WTC11 (cell line): ENCODE results near the gene SRMS. TPM values are rescaled to one million over a fixed set of nuclear protein-coding genes. Genes with fewer than 3 reads are reported as not detected.
A peak's percentile ranks its signal among the peaks of the same experiment; 100 is the strongest.

Experiments used
- ATAC-seq: fragments of 200-7000 bp; cut with Tn5 transposase; 2 replicates; pipeline ENCODE4 v1.10.0; 2021; ENCODE audit warnings: mild to moderate bottlenecking, moderate library complexity
- CTCF ChIA-PET: fragments of 300-600 bp; sonication (Branson Sonifier 250); formaldehyde crosslinking; loops from one replicate; lab custom pipeline; 2021; ENCODE audit warnings: antibody characterized with exemption; lab: Charles Lee
- POLR2A ChIA-PET: fragments of 350-600 bp; sonication (Branson Sonifier 250); formaldehyde crosslinking; loops from one replicate; lab custom pipeline; 2021; ENCODE audit warnings: antibody characterized with exemption; lab: Charles Lee
- DNase-seq: peaks from one replicate; pipeline ENCODE4 v3.0.0; 2021; ENCODE audit warnings: low spot score
- H3K27ac Mint-ChIP-seq: 2 replicates; pipeline ENCODE4 v1.8.0; 2021; ENCODE audit warnings: mixed read lengths
- H3K27me3 Mint-ChIP-seq: 2 replicates; pipeline ENCODE4 v1.8.0; 2021; ENCODE audit warnings: low read depth, mild to moderate bottlenecking, moderate library complexity, mixed read lengths
- H3K36me3 Mint-ChIP-seq: 2 replicates; pipeline ENCODE4 v1.8.0; 2021; ENCODE audit warnings: mixed read lengths
- H3K4me1 Mint-ChIP-seq: 2 replicates; pipeline ENCODE4 v1.8.0; 2022; ENCODE audit warnings: mixed read lengths
- H3K4me3 Mint-ChIP-seq: 2 replicates; pipeline ENCODE4 v1.8.0; 2021; ENCODE audit warnings: mild to moderate bottlenecking, moderate library complexity, mixed read lengths
- H3K9me3 Mint-ChIP-seq: 2 replicates; pipeline ENCODE4 v1.8.0; 2021; ENCODE audit warnings: mixed read lengths
- ATF6 ChIP-seq: sonication (generic); formaldehyde crosslinking; IDR thresholded peaks from 2 replicates; pipeline ENCODE4 v1.8.1; 2023; ENCODE audit warnings: mild to moderate bottlenecking, missing genetic modification reagents
- CREB1 ChIP-seq: sonication (generic); formaldehyde crosslinking; IDR thresholded peaks from 2 replicates; pipeline ENCODE4 v1.8.0; 2023; ENCODE audit warnings: mild to moderate bottlenecking, missing genetic modification reagents
- CREM ChIP-seq: sonication (generic); formaldehyde crosslinking; IDR thresholded peaks from 2 replicates; pipeline ENCODE4 v1.8.1; 2022; ENCODE audit warnings: mild to moderate bottlenecking, missing genetic modification reagents, moderate library complexity
- ELF4 ChIP-seq: sonication (generic); formaldehyde crosslinking; IDR thresholded peaks from 2 replicates; pipeline ENCODE4 v1.8.1; 2022; ENCODE audit warnings: low read depth, mild to moderate bottlenecking, moderate library complexity, missing genetic modification reagents
- ETV6 ChIP-seq: sonication (generic); formaldehyde crosslinking; IDR thresholded peaks from 2 replicates; pipeline ENCODE4 v1.8.1; 2022; ENCODE audit warnings: mild to moderate bottlenecking, missing genetic modification reagents
- GABPB1 ChIP-seq: sonication (generic); formaldehyde crosslinking; IDR thresholded peaks from 2 replicates; pipeline ENCODE4 v1.8.1; 2023; ENCODE audit warnings: mild to moderate bottlenecking, missing genetic modification reagents
- MAX ChIP-seq: sonication (generic); formaldehyde crosslinking; IDR thresholded peaks from 2 replicates; pipeline ENCODE4 v1.8.0; 2022; ENCODE audit warnings: mild to moderate bottlenecking, missing genetic modification reagents
- MYBL2 ChIP-seq: sonication (generic); formaldehyde crosslinking; IDR thresholded peaks from 2 replicates; pipeline ENCODE4 v1.8.1; 2023; ENCODE audit warnings: mild to moderate bottlenecking, moderate library complexity, missing genetic modification reagents
- NFATC4 ChIP-seq: fragments of 250-450 bp; sonication (Bioruptor Pico); IDR thresholded peaks from 2 replicates; pipeline ENCODE4 v1.9.0; 2021; ENCODE audit warnings: mild to moderate bottlenecking
- PREB ChIP-seq: sonication (generic); formaldehyde crosslinking; IDR thresholded peaks from 2 replicates; pipeline ENCODE4 v1.8.1; 2022; ENCODE audit warnings: mild to moderate bottlenecking, missing genetic modification reagents, moderate library complexity, borderline replicate concordance
- TCF7 ChIP-seq: sonication (generic); formaldehyde crosslinking; IDR thresholded peaks from 2 replicates; pipeline ENCODE4 v1.8.0; 2022; ENCODE audit warnings: mild to moderate bottlenecking, low read depth, missing genetic modification reagents, moderate library complexity
- TEAD4 ChIP-seq: sonication (generic); formaldehyde crosslinking; IDR thresholded peaks from 2 replicates; pipeline ENCODE4 v1.8.0; 2022; ENCODE audit warnings: mild to moderate bottlenecking, missing genetic modification reagents
- ZNF423 ChIP-seq: fragments of 250-450 bp; sonication (Bioruptor Pico); IDR thresholded peaks from 2 replicates; pipeline ENCODE4 v2.1.2; 2022; ENCODE audit warnings: mild to moderate bottlenecking, moderate library complexity
- ZNF512 ChIP-seq: sonication (generic); formaldehyde crosslinking; IDR thresholded peaks from 2 replicates; pipeline ENCODE4 v1.8.1; 2022; ENCODE audit warnings: missing genetic modification reagents, borderline replicate concordance
- ZNF532 ChIP-seq: fragments of 250-450 bp; sonication (Bioruptor Pico); IDR thresholded peaks from 2 replicates; pipeline ENCODE4 v1.9.0; 2021; ENCODE audit warnings: mild to moderate bottlenecking, borderline replicate concordance
- total RNA-seq: library from RNA; stranded (reverse); gene quantifications from 3 replicates; pipeline ENCODE4 v1.2.3, GENCODE V29; 2021
- TF ChIP-seq, protein P1 (sequence below): fragments of 250-450 bp; sonication (Bioruptor Pico); IDR thresholded peaks from 2 replicates; pipeline ENCODE4 v1.9.0; 2021; ENCODE audit warnings: moderate library complexity, mild to moderate bottlenecking, inconsistent platforms, borderline replicate concordance
- TF ChIP-seq, protein P2 (sequence below): sonication (generic); formaldehyde crosslinking; IDR thresholded peaks from 2 replicates; pipeline ENCODE4 v1.8.1; 2022; ENCODE audit warnings: low read depth, mild to moderate bottlenecking, moderate library complexity, missing genetic modification reagents, borderline replicate concordance

SRMS gene
- total RNA-seq, 1 experiment from 2014 or later = 0.26 TPM

DNA sequence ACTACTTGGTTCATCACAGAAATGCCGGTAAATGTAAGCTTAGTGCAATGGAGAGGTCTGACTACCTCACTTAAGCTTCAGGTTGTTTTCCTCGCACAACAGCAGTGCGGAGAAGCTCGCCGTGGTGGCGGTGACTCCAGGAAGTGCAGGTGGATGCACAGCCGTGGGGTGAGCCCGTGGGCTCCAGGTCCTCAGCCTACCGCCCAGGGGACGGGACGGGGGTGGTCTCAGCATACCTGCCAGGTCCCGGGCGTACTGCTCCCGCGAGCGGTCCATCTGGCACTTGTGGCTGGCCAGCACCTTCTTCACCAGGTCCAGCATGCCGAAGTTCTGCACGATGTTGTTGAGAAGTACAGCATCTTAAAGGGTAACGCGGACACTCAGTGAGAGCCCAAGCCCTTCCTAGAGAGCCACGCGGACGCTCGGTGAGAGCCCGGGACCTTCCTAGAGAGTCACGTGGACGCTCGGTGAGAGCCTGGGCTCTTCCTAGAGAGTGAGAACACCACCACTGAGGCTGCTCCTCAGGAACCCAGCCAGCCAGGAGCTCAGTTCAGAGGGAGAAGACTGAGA is 44.3 kb upstream of the SRMS start (continued):
- no peak for TF ChIP-seq ZNF512 (CRISPR knock-in tag)
- TF ChIP-seq ETV6 (CRISPR knock-in tag) = no peak
- no peak for TF ChIP-seq MAX
- TF ChIP-seq, protein P1, sequence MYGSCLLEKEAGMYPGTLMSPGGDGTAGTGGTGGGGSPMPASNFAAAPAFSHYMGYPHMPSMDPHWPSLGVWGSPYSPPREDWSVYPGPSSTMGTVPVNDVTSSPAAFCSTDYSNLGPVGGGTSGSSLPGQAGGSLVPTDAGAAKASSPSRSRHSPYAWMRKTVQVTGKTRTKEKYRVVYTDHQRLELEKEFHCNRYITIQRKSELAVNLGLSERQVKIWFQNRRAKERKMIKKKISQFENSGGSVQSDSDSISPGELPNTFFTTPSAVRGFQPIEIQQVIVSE (CRISPR knock-in tag) = no peak
- TF ChIP-seq CREM (CRISPR knock-in tag) = no peak
- no peak for TF ChIP-seq ZNF532 (CRISPR knock-in tag)
- no peak for TF ChIP-seq ZNF423 (CRISPR knock-in tag)
- TF ChIP-seq TEAD4 (CRISPR knock-in tag) = no peak
- no peak for TF ChIP-seq PREB
- no peak for TF ChIP-seq GABPB1 (CRISPR knock-in tag)
- TF ChIP-seq, all 79 proteins: peak for 0

GRCh38 chr20:63591147-63591533 is 43.6 kb upstream of the SRMS start:
- Mint-ChIP-seq H3K4me1 (no peaks in the 10 kb centered on the region), H3K36me3 (peaks cover 12% of the 10 kb centered on the region), H3K27ac (peak overlapping the region; percentile 17; the same call in 1 of the 2 replicates), H3K9me3 (no peaks in the 10 kb centered on the region), H3K27me3 (no peaks in the 10 kb centered on the region), H3K4me3 (no peak overlapping the region)
- ATAC-seq (no peak), DNase-seq (no peak)
- ChIA-PET CTCF (no interaction called here), POLR2A (no interaction called here)
- TF ChIP-seq TCF7 (CRISPR knock-in tag) (no peak), NFATC4 (CRISPR knock-in tag) (no peak), MYBL2 (no peak), ZNF423 (CRISPR knock-in tag) (no peak), ZNF532 (CRISPR knock-in tag) (no peak), GABPB1 (CRISPR knock-in tag) (no peak), ELF4 (CRISPR knock-in tag) (no peak), ATF6 (CRISPR knock-in tag) (no peak), CREB1 (CRISPR knock-in tag) (no peak), ZNF512 (CRISPR knock-in tag) (no peak)
- TF ChIP-seq, protein P2, sequence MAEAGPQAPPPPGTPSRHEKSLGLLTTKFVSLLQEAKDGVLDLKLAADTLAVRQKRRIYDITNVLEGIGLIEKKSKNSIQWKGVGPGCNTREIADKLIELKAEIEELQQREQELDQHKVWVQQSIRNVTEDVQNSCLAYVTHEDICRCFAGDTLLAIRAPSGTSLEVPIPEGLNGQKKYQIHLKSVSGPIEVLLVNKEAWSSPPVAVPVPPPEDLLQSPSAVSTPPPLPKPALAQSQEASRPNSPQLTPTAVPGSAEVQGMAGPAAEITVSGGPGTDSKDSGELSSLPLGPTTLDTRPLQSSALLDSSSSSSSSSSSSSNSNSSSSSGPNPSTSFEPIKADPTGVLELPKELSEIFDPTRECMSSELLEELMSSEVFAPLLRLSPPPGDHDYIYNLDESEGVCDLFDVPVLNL (CRISPR knock-in tag) = no peak
